ENCODE measurements around the gene HNRNPA3. TPM values are rescaled to one million over a fixed set of nuclear protein-coding genes. Genes with fewer than 3 reads are reported as not detected.

The HNRNPA3 gene
- total and polyA plus RNA-seq, 2 donors (not counting 3 experiments of a cell fraction or from before 2014, with no cell fraction given): 57.5 to 316 TPM

GRCh38 chr2:177243073-177243472 is 30.5 kb downstream of the HNRNPA3 start:
- H3K9me1 ChIP-seq (replicated peaks; ENCODE audit: control insufficient read depth, extremely low read depth, insufficient read depth, low read length): no peaks in the 10 kb centered on the region
- CTCF ChIA-PET: interaction anchor here (1.1 to 1.7 kb wide), 2 partner anchors 11 to 78 kb away, joined by 3 to 9 read pairs; no protein-coding TSS in a partner anchor
- dilution Hi-C loops (cut with MboI; ENCODE audit: extremely low pct_ligation_motif_present, low sequenced_read_pairs): no loop called here
- POLR2A ChIA-PET: no interaction called here
- no peak for DNase-seq (ENCODE audit: low read depth, low spot score)
- H2AFZ ChIP-seq (ENCODE audit: low read depth, low read length): no peak overlapping the region
- peaks cover 71% of the 10 kb centered on the region for H3K4me1 ChIP-seq (ENCODE audit: control insufficient read depth, extremely low read depth, insufficient read depth, low read length)
- no peak overlapping the region for H3K4me3 ChIP-seq (replicated peaks in 1 of 3; ENCODE audit: insufficient read depth in 1 of 3, low read depth in 1 of 3, low read length in 3 of 3)
- H3K27ac ChIP-seq (ENCODE audit: insufficient read depth, low read depth, low read length): peak overlapping the region; percentile 99
- peaks cover 93% of the 10 kb centered on the region for H3K79me2 ChIP-seq (ENCODE audit: control insufficient read depth, insufficient read depth, low read length)
- no peak for TF ChIP-seq GATA2 (IDR thresholded peaks at IDR 0.05; ENCODE audit: insufficient read depth, insufficient read length, low read depth, low read length)
- no peak for TF ChIP-seq FOS (IDR thresholded peaks at IDR 0.05; ENCODE audit: borderline replicate concordance, insufficient read depth, low read length)
- no peak for TF ChIP-seq POLR2AphosphoS5 (IDR thresholded peaks at IDR 0.05; ENCODE audit: insufficient read depth, low read depth, low read length)
- no peak for TF ChIP-seq EZH2 (IDR thresholded peaks at IDR 0.05; ENCODE audit: borderline replicate concordance, low read depth, low read length, severe bottlenecking)
- TF ChIP-seq MAX (IDR thresholded peaks at IDR 0.05; ENCODE audit: insufficient read depth, insufficient read length): no peak
- TF ChIP-seq CTCF (IDR thresholded peaks at IDR 0.05; ENCODE audit: extremely low read depth in 1 of 2, insufficient read depth in 1 of 2, low read depth in 1 of 2, low read length in 2 of 2): no peak
- no peak for TF ChIP-seq MYC (IDR thresholded peaks at IDR 0.05; ENCODE audit: low read depth, low read length)
- no peak for TF ChIP-seq JUN (IDR thresholded peaks at IDR 0.05; ENCODE audit: borderline replicate concordance, insufficient read depth, insufficient read length, low read depth)
- no TSS peak for BruUV-seq (replicated peaks)
- H3K4me2 ChIP-seq (ENCODE audit: insufficient read depth, low read length): peak overlapping the region; percentile 98
- intact Hi-C loops (cut with micrococcal nuclease): loop anchor here (5.0 kb wide), 1 partner anchor 154 kb away; no protein-coding TSS in a partner anchor
- H3K9me3 ChIP-seq (replicated peaks; ENCODE audit: control insufficient read depth, insufficient read depth, low read length): no peaks in the 10 kb centered on the region
- H3K9ac ChIP-seq (replicated peaks; ENCODE audit: extremely low read depth, insufficient read depth, low read length): peak overlapping the region; percentile 91
- no peak for FAIRE-seq
- H4K20me1 ChIP-seq (replicated peaks; ENCODE audit: control insufficient read depth, extremely low read depth, insufficient read depth, low read length): peaks cover 1% of the 10 kb centered on the region
- H3K36me3 ChIP-seq (ENCODE audit: control insufficient read depth in 2 of 2, extremely low read depth in 1 of 2, insufficient read depth in 2 of 2, low read length in 2 of 2): no peaks in the 10 kb centered on the region
- no peaks in the 10 kb centered on the region for H3K27me3 ChIP-seq (ENCODE audit: control insufficient read depth in 2 of 2, insufficient read depth in 2 of 2, low read length in 2 of 2)

Measured in endothelial cell of umbilical vein (primary cell).